ENCODE results near the gene RAB10.

- no peak for TF ChIP-seq POLR2A (IDR thresholded peaks at IDR 0.05; ENCODE audit: low read depth, low read length)
- no peak for TF ChIP-seq CTCF (conservative IDR thresholded peaks at IDR 0.05; ENCODE audit: low read depth, low read length)
Measured at GRCh38 chr2:25992556-25992955, 41.3 kb upstream of the RAB10 start.
